HepG2 (cell line): ENCODE measurements around the gene SVOP. TPM values are rescaled to one million over a fixed set of nuclear protein-coding genes. Genes with fewer than 3 reads are reported as not detected.

Experiments
- CBX2 ChIP-seq, 2 experiments: fragments of 200-600 bp in 1 of 2; sonication (generic); formaldehyde crosslinking in 1 of 2; IDR thresholded peaks; 2 replicates each; pipeline versions ENCODE4 v1.7.0 to v1.8.1; 2018 to 2022; ENCODE audit warnings: low read depth in 2 of 2, low read length in 1 of 2, mild to moderate bottlenecking in 1 of 2, missing genetic modification reagents in 1 of 2
- CHCHD3 ChIP-seq: sonication (generic); formaldehyde crosslinking; IDR thresholded peaks from 2 replicates; pipeline ENCODE4 v1.8.0; 2022; ENCODE audit warnings: mild to moderate bottlenecking, missing genetic modification reagents, moderate library complexity
- CHD4 ChIP-seq: fragments of 200-600 bp; sonication (generic); IDR thresholded peaks from 2 replicates; pipeline ENCODE4 v1.7.0; 2017; ENCODE audit warnings: mild to moderate bottlenecking, low read length, borderline replicate concordance
- FOSL1 ChIP-seq: sonication (generic); formaldehyde crosslinking; IDR thresholded peaks from 2 replicates; pipeline ENCODE4 v1.9.0; 2021; ENCODE audit warnings: missing genetic modification reagents, borderline replicate concordance
- HBP1 ChIP-seq: IDR thresholded peaks from 2 replicates; pipeline ENCODE4 v1.6.1; 2016; ENCODE audit warnings: low read depth, control low read depth
- HCFC1 ChIP-seq: fragments of 150-350 bp; IDR thresholded peaks from 2 replicates; pipeline ENCODE4 v1.6.1; 2014; ENCODE audit warnings: low read depth, low read length
- NFIB ChIP-seq: sonication (generic); formaldehyde crosslinking; IDR thresholded peaks from 2 replicates; pipeline ENCODE4 v1.9.0; 2021; ENCODE audit warnings: missing genetic modification reagents, mild to moderate bottlenecking, borderline replicate concordance
- NR1H2 ChIP-seq: sonication (generic); formaldehyde crosslinking; IDR thresholded peaks from 2 replicates; pipeline ENCODE4 v1.8.1; 2022; ENCODE audit warnings: low read depth, missing genetic modification reagents, borderline replicate concordance
- SIX1 ChIP-seq: sonication (generic); formaldehyde crosslinking; IDR thresholded peaks from 2 replicates; pipeline ENCODE4 v1.4.0; 2020; ENCODE audit warnings: missing genetic modification reagents, borderline replicate concordance
- SNAI1 ChIP-seq: sonication (generic); formaldehyde crosslinking; IDR thresholded peaks from 2 replicates; pipeline ENCODE4 v1.5.0; 2020; ENCODE audit warnings: mild to moderate bottlenecking, missing genetic modification reagents, borderline replicate concordance
- ZBTB14 ChIP-seq: sonication (generic); formaldehyde crosslinking; IDR thresholded peaks from 2 replicates; pipeline ENCODE4 v1.4.0; 2020; ENCODE audit warnings: missing genetic modification reagents
- ZNF335 ChIP-seq: sonication (generic); formaldehyde crosslinking; IDR thresholded peaks from 2 replicates; pipeline ENCODE4 v1.4.0; 2020; ENCODE audit warnings: missing genetic modification reagents
- ZNF609 ChIP-seq: sonication (generic); formaldehyde crosslinking; IDR thresholded peaks from 2 replicates; pipeline ENCODE4 v1.4.0; 2020; ENCODE audit warnings: mild to moderate bottlenecking, missing genetic modification reagents, borderline replicate concordance
- ZNF672 ChIP-seq: sonication (generic); formaldehyde crosslinking; IDR thresholded peaks from 2 replicates; pipeline ENCODE4 v1.8.1; 2022; ENCODE audit warnings: missing genetic modification reagents
- polyA plus RNA-seq, 8 experiments: library from polyadenylated mRNA; depleted of rRNA in 3 of 8; stranded (reverse) in 7 of 8; unstranded in 1 of 8; fragments of >200 nt; fragmentation: Illumina TruSeq in 4 of 8; extraction: Trizol in 4 of 8; gene quantifications; 2 replicates each; pipeline versions ENCODE4 v1.2.1 to v1.2.3, GENCODE V29; 2011 to 2016; ENCODE audit warnings: low read depth in 4 of 8, missing spikeins in 1 of 8, mixed read lengths in 1 of 8; ENCODE audit not compliant: insufficient read depth in 1 of 8
- total RNA-seq, 5 experiments: library from RNA; depleted of rRNA; stranded (reverse); fragments of >200 nt; fragmentation: Illumina TruSeq; extraction: Trizol; gene quantifications; 2 replicates each; pipeline ENCODE4 v1.2.3, GENCODE V29; 2016; ENCODE audit warnings: low read depth in 1 of 5
- TF ChIP-seq, protein P1 (sequence below): sonication (generic); formaldehyde crosslinking; IDR thresholded peaks from 2 replicates; pipeline ENCODE4 v1.5.1; 2020; ENCODE audit warnings: mild to moderate bottlenecking, missing genetic modification reagents, moderate library complexity

SVOP gene
- total and polyA plus RNA-seq, 2 of the 13 experiments (the other 11 are each of a cell fraction or from before 2014, with no cell fraction given) = not detected

GRCh38 chr12:109052414-109053323 is 31.8 kb upstream of the SVOP start, which contains the start of gene USP30 (continued):
- TF ChIP-seq ZNF609 (CRISPR knock-in tag) = peak; percentile 72
- TF ChIP-seq SIX1 = no peak
- no peak for TF ChIP-seq SNAI1 (CRISPR knock-in tag)
- no peak for TF ChIP-seq ZNF672
- peak; percentile 76 for TF ChIP-seq ZNF335
- TF ChIP-seq FOSL1 (CRISPR knock-in tag) = no peak
- TF ChIP-seq, protein P1, sequence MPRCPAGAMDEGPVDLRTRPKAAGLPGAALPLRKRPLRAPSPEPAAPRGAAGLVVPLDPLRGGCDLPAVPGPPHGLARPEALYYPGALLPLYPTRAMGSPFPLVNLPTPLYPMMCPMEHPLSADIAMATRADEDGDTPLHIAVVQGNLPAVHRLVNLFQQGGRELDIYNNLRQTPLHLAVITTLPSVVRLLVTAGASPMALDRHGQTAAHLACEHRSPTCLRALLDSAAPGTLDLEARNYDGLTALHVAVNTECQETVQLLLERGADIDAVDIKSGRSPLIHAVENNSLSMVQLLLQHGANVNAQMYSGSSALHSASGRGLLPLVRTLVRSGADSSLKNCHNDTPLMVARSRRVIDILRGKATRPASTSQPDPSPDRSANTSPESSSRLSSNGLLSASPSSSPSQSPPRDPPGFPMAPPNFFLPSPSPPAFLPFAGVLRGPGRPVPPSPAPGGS (CRISPR knock-in tag) = peak; percentile 64; the same call in 1 of the 2 replicates
- TF ChIP-seq NR1H2 = no peak
- no peak for TF ChIP-seq CBX2 (IDR thresholded peaks at IDR 0.05; ENCODE audit: low read depth, low read length)
- no peak for TF ChIP-seq CBX2 (CRISPR knock-in tag; IDR thresholded peaks at IDR 0.05; ENCODE audit: low read depth)
- peak; percentile 84 for TF ChIP-seq HCFC1
- no peak for TF ChIP-seq NFIB (CRISPR knock-in tag)
- no peak for TF ChIP-seq CHD4
- TF ChIP-seq ZBTB14 (CRISPR knock-in tag) = peak; percentile 23; the same call in 1 of the 2 replicates
- peak; percentile 89 for TF ChIP-seq HBP1 (CRISPR knock-in tag)
- no peak for TF ChIP-seq CHCHD3 (CRISPR knock-in tag)
